Neural crest cell (in vitro differentiated cells): Measurements from ENCODE around the gene NMNAT3. TPM values are rescaled to one million over a fixed set of nuclear protein-coding genes. Genes with fewer than 3 reads are reported as not detected.

Source experiments
- DNase-seq: peaks from one replicate; pipeline ENCODE4 v3.0.0; 2021; ENCODE audit warnings: low read depth, mixed read lengths, low spot score
- H3K27ac Mint-ChIP-seq: one replicate; pipeline ENCODE4 v1.8.0; 2021; ENCODE audit warnings: mild to moderate bottlenecking, mixed read lengths; ENCODE audit not compliant: unreplicated experiment
- H3K27me3 Mint-ChIP-seq: 2 replicates; pipeline ENCODE4 v1.8.0; 2021; ENCODE audit warnings: low read depth, mild to moderate bottlenecking, mixed read lengths
- H3K36me3 Mint-ChIP-seq: 2 replicates; pipeline ENCODE4 v1.8.0; 2021; ENCODE audit warnings: low read depth, mild to moderate bottlenecking, mixed read lengths
- H3K4me1 Mint-ChIP-seq: 2 replicates; pipeline ENCODE4 v1.8.0; 2021; ENCODE audit warnings: mixed read lengths
- H3K4me3 Mint-ChIP-seq: one replicate; pipeline ENCODE4 v1.8.0; 2021; ENCODE audit warnings: mild to moderate bottlenecking, mixed read lengths
- H3K9me3 Mint-ChIP-seq: 2 replicates; pipeline ENCODE4 v1.8.0; 2021; ENCODE audit warnings: mixed read lengths
- total RNA-seq: library from RNA; stranded (reverse); gene quantifications from 2 replicates; pipeline ENCODE4 v1.2.1, GENCODE V29; 2021
- TF ChIP-seq, protein P1 (sequence below): fragments of 200-600 bp; sonication (generic); conservative IDR thresholded peaks from 2 replicates; pipeline ENCODE4 v1.5.0; 2021; ENCODE audit warnings: antibody characterized with exemption, mild to moderate bottlenecking

Gene NMNAT3
- total RNA-seq, 1 donor from 2014 or later: 2.5 TPM

DNA sequence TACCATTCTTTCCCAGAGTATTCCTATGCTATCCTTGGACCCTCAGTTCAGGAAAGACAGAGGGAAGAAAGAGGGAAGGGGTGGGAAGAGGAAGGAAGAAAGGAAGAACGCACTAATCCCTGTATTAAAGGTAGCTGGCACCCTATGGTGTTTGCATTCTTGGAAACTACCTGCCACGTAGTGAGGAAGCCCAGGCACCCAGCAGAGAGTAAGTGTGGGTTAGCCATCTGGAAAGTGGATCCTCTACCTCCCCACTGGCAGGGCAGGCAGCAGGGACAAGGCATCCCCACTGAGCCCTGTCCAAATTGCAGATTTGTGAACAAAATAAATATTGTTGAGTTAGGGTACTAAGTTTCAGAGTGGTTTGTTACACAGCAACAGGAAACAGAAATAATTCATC lies 147.1 kb downstream of the NMNAT3 start:
- no peak for DNase-seq
- peaks cover 93% of the 10 kb centered on the region for H3K27me3 Mint-ChIP-seq
- H3K36me3 Mint-ChIP-seq: peaks cover 4% of the 10 kb centered on the region
- no peaks in the 10 kb centered on the region for H3K9me3 Mint-ChIP-seq
- H3K27ac Mint-ChIP-seq: no peak overlapping the region
- H3K4me1 Mint-ChIP-seq: peaks cover 41% of the 10 kb centered on the region
- no peak overlapping the region for H3K4me3 Mint-ChIP-seq
- TF ChIP-seq, protein P1, sequence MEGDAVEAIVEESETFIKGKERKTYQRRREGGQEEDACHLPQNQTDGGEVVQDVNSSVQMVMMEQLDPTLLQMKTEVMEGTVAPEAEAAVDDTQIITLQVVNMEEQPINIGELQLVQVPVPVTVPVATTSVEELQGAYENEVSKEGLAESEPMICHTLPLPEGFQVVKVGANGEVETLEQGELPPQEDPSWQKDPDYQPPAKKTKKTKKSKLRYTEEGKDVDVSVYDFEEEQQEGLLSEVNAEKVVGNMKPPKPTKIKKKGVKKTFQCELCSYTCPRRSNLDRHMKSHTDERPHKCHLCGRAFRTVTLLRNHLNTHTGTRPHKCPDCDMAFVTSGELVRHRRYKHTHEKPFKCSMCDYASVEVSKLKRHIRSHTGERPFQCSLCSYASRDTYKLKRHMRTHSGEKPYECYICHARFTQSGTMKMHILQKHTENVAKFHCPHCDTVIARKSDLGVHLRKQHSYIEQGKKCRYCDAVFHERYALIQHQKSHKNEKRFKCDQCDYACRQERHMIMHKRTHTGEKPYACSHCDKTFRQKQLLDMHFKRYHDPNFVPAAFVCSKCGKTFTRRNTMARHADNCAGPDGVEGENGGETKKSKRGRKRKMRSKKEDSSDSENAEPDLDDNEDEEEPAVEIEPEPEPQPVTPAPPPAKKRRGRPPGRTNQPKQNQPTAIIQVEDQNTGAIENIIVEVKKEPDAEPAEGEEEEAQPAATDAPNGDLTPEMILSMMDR: no peak

DNA sequence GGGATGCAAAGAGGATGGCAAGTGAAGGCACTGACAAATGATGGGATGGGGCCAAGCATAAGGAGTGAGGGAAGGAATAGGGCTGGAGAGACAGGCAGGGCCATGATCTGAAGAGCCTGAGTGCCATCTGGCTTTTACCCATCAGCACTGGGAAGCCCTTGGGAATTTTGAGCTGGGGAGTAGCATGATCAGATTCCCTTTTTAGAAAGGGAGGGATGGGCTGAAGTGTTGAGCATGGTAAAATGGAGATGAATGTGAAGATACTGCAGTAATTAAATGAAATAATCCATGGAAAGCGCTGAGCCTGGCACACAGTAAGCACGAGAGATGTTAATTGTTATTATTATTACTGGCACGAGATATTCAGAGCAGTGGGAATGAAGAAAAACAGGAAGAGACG lies 148.1 kb downstream of the NMNAT3 start:
- DNase-seq: no peak
- H3K4me1 Mint-ChIP-seq: peaks cover 30% of the 10 kb centered on the region
- H3K27ac Mint-ChIP-seq: no peak overlapping the region

DNA sequence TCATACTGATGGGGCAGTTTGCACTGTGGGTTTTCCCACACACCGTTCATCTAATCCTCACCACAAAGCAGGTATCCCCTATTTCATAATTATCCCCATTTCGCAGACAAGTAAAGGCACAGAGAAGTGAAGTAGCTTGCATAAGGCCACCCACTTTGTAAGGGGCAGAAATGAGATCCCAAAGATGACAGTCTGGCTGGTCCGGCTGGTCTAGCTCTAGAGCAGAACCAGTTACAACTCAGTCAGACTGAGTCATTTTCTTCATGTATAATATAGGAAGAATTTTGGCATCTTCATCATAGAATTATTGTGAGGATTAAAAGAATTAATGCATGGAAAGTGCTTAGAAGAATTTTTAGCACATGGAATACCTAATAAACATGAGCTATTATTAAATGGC lies 148.8 kb downstream of the NMNAT3 start:
- no peak for DNase-seq
- Mint-ChIP-seq H3K4me3 (no peak overlapping the region), H3K27me3 (peaks cover 95% of the 10 kb centered on the region), H3K4me1 (peaks cover 24% of the 10 kb centered on the region), H3K36me3 (peaks cover 7% of the 10 kb centered on the region), H3K9me3 (no peaks in the 10 kb centered on the region), H3K27ac (no peak overlapping the region)
- TF ChIP-seq, protein P1: no peak

More for the DNA sequence above, 148.1 kb downstream of the NMNAT3 start:
- Mint-ChIP-seq H3K9me3 (no peaks in the 10 kb centered on the region), H3K36me3 (peaks cover 7% of the 10 kb centered on the region), H3K4me3 (no peak overlapping the region), H3K27me3 (peaks cover 93% of the 10 kb centered on the region)
- TF ChIP-seq, protein P1: no peak

DNA sequence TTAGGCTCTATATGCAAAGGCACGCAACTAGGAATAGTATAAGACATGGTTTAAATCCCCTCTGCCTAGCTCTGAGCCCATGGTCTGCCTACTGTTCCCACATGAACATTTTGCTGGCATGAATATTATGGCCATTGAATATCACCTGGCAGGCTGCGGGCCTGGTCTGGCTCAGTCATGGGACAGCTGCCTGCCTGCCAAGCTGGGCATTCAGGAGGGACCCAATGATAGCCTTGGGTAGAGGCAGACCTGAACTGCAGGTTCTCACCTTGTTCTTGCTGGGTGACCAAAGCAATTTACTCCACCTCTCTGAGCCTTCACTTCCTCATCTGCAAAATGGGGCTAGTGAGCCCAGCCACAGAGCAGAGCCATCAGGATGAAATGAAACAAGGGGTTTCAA lies 149.5 kb downstream of the NMNAT3 start:
- no peak for DNase-seq
- Mint-ChIP-seq H3K9me3 (no peaks in the 10 kb centered on the region), H3K4me3 (no peak overlapping the region), H3K27me3 (peaks cover 99% of the 10 kb centered on the region), H3K4me1 (peaks cover 17% of the 10 kb centered on the region), H3K36me3 (peaks cover 7% of the 10 kb centered on the region), H3K27ac (no peak overlapping the region)
- TF ChIP-seq, protein P1: no peak

DNA sequence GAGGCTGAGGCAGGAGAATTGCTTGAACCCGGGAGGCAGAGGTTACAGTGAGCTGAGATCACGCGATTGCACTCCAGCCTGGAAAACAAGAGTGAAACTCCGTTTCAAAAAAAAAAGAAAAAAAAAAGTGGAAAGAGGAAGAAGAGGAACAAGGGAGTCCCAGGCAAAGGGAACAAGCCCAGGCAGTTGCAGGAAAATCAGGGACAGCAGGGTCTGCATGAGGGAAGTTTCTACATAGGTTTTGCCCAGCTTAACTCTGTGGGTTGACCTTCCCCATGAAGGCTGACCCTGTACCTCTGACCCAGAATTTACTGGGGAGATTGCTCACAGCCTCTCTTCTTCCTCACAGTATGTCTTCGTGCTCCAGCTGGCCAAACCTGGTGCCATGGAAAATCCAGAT lies 150.5 kb downstream of the NMNAT3 start:
- Mint-ChIP-seq H3K27ac (no peak overlapping the region), H3K27me3 (peaks cover 96% of the 10 kb centered on the region), H3K36me3 (peaks cover 7% of the 10 kb centered on the region), H3K4me1 (peaks cover 7% of the 10 kb centered on the region), H3K9me3 (no peaks in the 10 kb centered on the region), H3K4me3 (no peak overlapping the region)
- DNase-seq: no peak
- TF ChIP-seq, protein P1: no peak

DNA sequence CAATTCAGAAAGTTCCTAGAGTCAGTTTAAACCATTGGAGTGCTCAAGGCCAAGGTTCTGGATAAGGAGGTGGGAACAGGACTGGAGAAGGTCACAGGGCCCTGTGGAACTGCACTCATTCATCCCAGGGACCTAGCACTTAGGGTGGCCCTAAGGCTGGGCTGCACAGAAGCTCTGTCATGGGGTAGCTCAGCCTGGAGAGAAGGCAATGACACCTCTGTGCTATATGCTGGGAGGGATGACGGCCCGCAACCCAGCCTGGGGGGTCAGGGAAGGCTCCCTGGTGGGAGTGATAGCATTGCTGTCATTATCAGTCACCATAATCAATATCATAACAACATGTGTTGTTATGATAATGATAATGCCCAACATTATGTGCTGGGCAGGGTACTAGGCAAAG lies 151.6 kb downstream of the NMNAT3 start:
- DNase-seq: no peak
- TF ChIP-seq, protein P1: no peak
- H3K36me3 Mint-ChIP-seq: peaks cover 7% of the 10 kb centered on the region
- peaks cover 90% of the 10 kb centered on the region for H3K27me3 Mint-ChIP-seq
- H3K9me3 Mint-ChIP-seq: no peaks in the 10 kb centered on the region
- no peak overlapping the region for H3K27ac Mint-ChIP-seq
- no peak overlapping the region for H3K4me3 Mint-ChIP-seq
- no peaks in the 10 kb centered on the region for H3K4me1 Mint-ChIP-seq
